HepG2 (cell line): ENCODE data around the gene LPAR4. TPM values are rescaled to one million over a fixed set of nuclear protein-coding genes. Genes with fewer than 3 reads are reported as not detected.

ENCODE experiments used
- ATAC-seq: fragments of 200-7000 bp; cut with Tn5 transposase; 3 replicates; pipeline ENCODE4 v1.9.1; 2020; ENCODE audit warnings: mild to moderate bottlenecking, moderate library complexity
- BruUV-seq: library from RNA; stranded (reverse); fragments of 400-500 nt; replicated peaks from 2 replicates; lab custom pipeline; 2021; lab: Mats Ljungman, UMichigan
- CTCF ChIA-PET: fragments of 300-600 bp; formaldehyde crosslinking; extraction: SDS; loops from one replicate; lab custom pipeline; 2021; ENCODE audit warnings: low total read pairs, inconsistent platforms, low intra/inter-chr PET ratio; lab: Yijun Ruan, JAX
- POLR2A ChIA-PET: fragments of 350-600 bp; sonication (Branson Sonifier 250); formaldehyde crosslinking; loops from one replicate; lab custom pipeline; 2020; ENCODE audit warnings: antibody characterized with exemption, inconsistent platforms; lab: Yijun Ruan, JAX
- DNase-seq: peaks from one replicate; pipeline ENCODE4 v3.0.0-alpha.2; 2015; ENCODE audit warnings: low spot score
- FAIRE-seq: peaks from 3 replicates; lab custom pipeline; 2011; peaks lifted over from hg19 to GRCh38; lab: Jason Lieb, UNC
- H2AFZ ChIP-seq: one replicate; pipeline ENCODE4 v1.6.1; 2011; ENCODE audit warnings: low read length, inconsistent platforms
- H3K27ac ChIP-seq: fragments of 300-600 bp; 3 replicates; pipeline ENCODE4 v1.8.0; 2011; ENCODE audit warnings: mixed run types, mild to moderate bottlenecking, mixed read lengths, low read length, inconsistent platforms; ENCODE audit not compliant: insufficient read depth; ENCODE audit errors: extremely low read length
- H3K27me3 ChIP-seq, 2 experiments: fragments of 200-600 bp in 1 of 2; 2 replicates in 1 of 2; 3 replicates in 1 of 2; pipeline versions ENCODE4 v1.6.0 to v1.8.0; 2011; ENCODE audit warnings: low read length in 2 of 2, mild to moderate bottlenecking in 2 of 2, moderate library complexity in 2 of 2, inconsistent platforms in 1 of 2; ENCODE audit not compliant: insufficient read depth in 2 of 2, control insufficient read depth in 1 of 2
- H3K36me3 ChIP-seq, 2 experiments: fragments of 200-600 bp in 1 of 2; replicated peaks in 1 of 2; 2 replicates in 1 of 2; 3 replicates in 1 of 2; pipeline versions ENCODE4 v1.5.1 to v1.8.0; 2011; ENCODE audit warnings: low read length in 2 of 2, inconsistent platforms in 1 of 2; ENCODE audit not compliant: insufficient read depth in 2 of 2, control insufficient read depth in 1 of 2
- H3K4me1 ChIP-seq: 2 replicates; pipeline ENCODE4 v1.5.1; 2012; ENCODE audit warnings: low read length, inconsistent platforms; ENCODE audit not compliant: insufficient read depth
- H3K4me2 ChIP-seq: 2 replicates; pipeline ENCODE4 v1.6.0; 2011; ENCODE audit warnings: low read depth, low read length, inconsistent platforms
- H3K4me3 ChIP-seq, 3 experiments: fragments of 200-600 bp in 1 of 3; sonication (generic), shearing (Covaris generic) in 1 of 3; replicated peaks in 1 of 3; 2 replicates each; pipeline ENCODE4 v1.5.1; 2011 to 2016; ENCODE audit warnings: low read length in 3 of 3, inconsistent platforms in 2 of 3, low read depth in 2 of 3, mild to moderate bottlenecking in 2 of 3, control low read depth in 1 of 3, mixed read lengths in 1 of 3; ENCODE audit not compliant: insufficient read depth in 1 of 3
- H3K79me2 ChIP-seq: one replicate; pipeline ENCODE4 v1.6.1; 2011; ENCODE audit warnings: low read length, inconsistent platforms; ENCODE audit not compliant: insufficient read depth
- H3K9ac ChIP-seq: 2 replicates; pipeline ENCODE4 v1.6.0; 2011; ENCODE audit warnings: mild to moderate bottlenecking, low read depth, low read length, inconsistent platforms; ENCODE audit not compliant: insufficient read depth
- H3K9me3 ChIP-seq: 2 replicates; pipeline ENCODE4 v1.5.1; 2012; ENCODE audit warnings: mild to moderate bottlenecking, low read length
- H4K20me1 ChIP-seq: 2 replicates; pipeline ENCODE4 v1.6.0; 2011; ENCODE audit warnings: inconsistent platforms, mild to moderate bottlenecking, low read length, moderate library complexity; ENCODE audit not compliant: insufficient read depth
- ESRRA ChIP-seq: sonication (generic); formaldehyde crosslinking; IDR thresholded peaks from 2 replicates; pipeline ENCODE4 v1.5.1; 2020; ENCODE audit warnings: mild to moderate bottlenecking, low read depth, missing genetic modification reagents
- GABPA ChIP-seq, 2 experiments: IDR thresholded peaks; 2 replicates each; pipeline ENCODE4 v1.6.1; 2011 to 2016; ENCODE audit warnings: low read depth in 2 of 2, low read length in 1 of 2, missing biosample characterization in 1 of 2, missing genetic modification characterization in 1 of 2
- HCFC1 ChIP-seq: fragments of 150-350 bp; IDR thresholded peaks from 2 replicates; pipeline ENCODE4 v1.6.1; 2014; ENCODE audit warnings: low read depth, low read length
- NKX3-1 ChIP-seq: sonication (generic); formaldehyde crosslinking; IDR thresholded peaks from 2 replicates; pipeline ENCODE4 v1.5.0; 2020; ENCODE audit warnings: missing genetic modification reagents
- NRL ChIP-seq: sonication (generic); formaldehyde crosslinking; IDR thresholded peaks from 2 replicates; pipeline ENCODE4 v1.5.0; 2020; ENCODE audit warnings: missing genetic modification reagents, mild to moderate bottlenecking, moderate library complexity, borderline replicate concordance
- RFXAP ChIP-seq: sonication (generic); formaldehyde crosslinking; IDR thresholded peaks from 2 replicates; pipeline ENCODE4 v1.4.0; 2020; ENCODE audit warnings: missing genetic modification reagents, borderline replicate concordance
- SIN3A ChIP-seq: IDR thresholded peaks from 2 replicates; pipeline ENCODE4 v1.6.1; 2011; ENCODE audit warnings: low read depth, mild to moderate bottlenecking, control low read depth, low read length, borderline replicate concordance
- ZBTB21 ChIP-seq: sonication (generic); formaldehyde crosslinking; IDR thresholded peaks from 2 replicates; pipeline ENCODE4 v1.4.0; 2020; ENCODE audit warnings: missing genetic modification reagents
- WGBS: methylation state at CpG from one replicate; pipeline ENCODE4 v1.1.6; 2017; ENCODE audit warnings: low lambda C conversion rate; 5-methylcytosine and 5-hydroxymethylcytosine counted together
- in situ Hi-C: cut with HindIII; loops from 2 replicates; pipeline ENCODE4 v1.10.0; 2017; ENCODE audit warnings: low pct_unique_long_range_greater_than_20kb; ENCODE audit not compliant: extremely low pct_ligation_motif_present
- intact Hi-C: fragments of 100-400 bp; cut with micrococcal nuclease; formaldehyde crosslinking; loops from one replicate; pipeline ENCODE4 v1.10.0; 2022; ENCODE audit not compliant: unreplicated experiment
- polyA plus RNA-seq, 8 experiments: library from polyadenylated mRNA; depleted of rRNA in 3 of 8; stranded (reverse) in 7 of 8; unstranded in 1 of 8; fragments of >200 nt; fragmentation: Illumina TruSeq in 4 of 8; extraction: Trizol in 4 of 8; gene quantifications; 2 replicates each; pipeline versions ENCODE4 v1.2.1 to v1.2.3, GENCODE V29; 2011 to 2016; ENCODE audit warnings: low read depth in 4 of 8, missing spikeins in 1 of 8, mixed read lengths in 1 of 8; ENCODE audit not compliant: insufficient read depth in 1 of 8
- total RNA-seq, 5 experiments: library from RNA; depleted of rRNA; stranded (reverse); fragments of >200 nt; fragmentation: Illumina TruSeq; extraction: Trizol; gene quantifications; 2 replicates each; pipeline ENCODE4 v1.2.3, GENCODE V29; 2016; ENCODE audit warnings: low read depth in 1 of 5

The LPAR4 gene
- total and polyA plus RNA-seq, 2 of the 13 experiments (the other 11 are each of a cell fraction or from before 2014, with no cell fraction given) = not detected

- no peak for TF ChIP-seq NKX3-1 (CRISPR knock-in tag)
- TF ChIP-seq GABPA (IDR thresholded peaks at IDR 0.05; ENCODE audit: low read depth, low read length) = no peak
- no peak for TF ChIP-seq GABPA (CRISPR knock-in tag; IDR thresholded peaks at IDR 0.05; ENCODE audit: low read depth)
- no peak for TF ChIP-seq ESRRA
- no peak for TF ChIP-seq ZBTB21
- TF ChIP-seq SIN3A = no peak
- no peak for TF ChIP-seq HCFC1
These were observed 7.4 kb downstream of the LPAR4 start (continued) for GRCh38 chrX:78754917-78755316.

- FAIRE-seq (no peak), ATAC-seq (no peak), DNase-seq (no peak)
- ChIA-PET CTCF (no interaction called here), POLR2A (no interaction called here)
- in situ Hi-C loops = no loop called here
- no peaks in the 10 kb centered on the region for H3K9me3 ChIP-seq
- no TSS peak for BruUV-seq
- H3K27me3 ChIP-seq = no peaks in the 10 kb centered on the region
- no peak overlapping the region for H3K4me3 ChIP-seq
- H3K27ac ChIP-seq = no peak overlapping the region
- no peak overlapping the region for H3K4me2 ChIP-seq
- intact Hi-C loops = no loop called here
- TF ChIP-seq RFXAP (CRISPR knock-in tag) = no peak
- no peak for TF ChIP-seq NRL (CRISPR knock-in tag)
- H4K20me1 ChIP-seq = no peaks in the 10 kb centered on the region
- 0% methylated on average over 3 of the region's 6 CpGs for WGBS
- no peak overlapping the region for H3K9ac ChIP-seq
- no peak overlapping the region for H2AFZ ChIP-seq
- H3K36me3 ChIP-seq = no peaks in the 10 kb centered on the region
- H3K4me1 ChIP-seq = no peaks in the 10 kb centered on the region
- no peaks in the 10 kb centered on the region for H3K79me2 ChIP-seq
These were observed 11.6 kb downstream of the LPAR4 start for GRCh38 chrX:78759081-78759480.
